Retinal pigment epithelial cell (primary cell): ENCODE data around the gene ZFYVE9.
"Not testable (repeated sequence)": the region's sequence is repeated elsewhere in the genome, so short reads cannot be mapped to it uniquely, and the experiment has no call there.

Experiments
- DNase-seq: peaks from one replicate; pipeline ENCODE4 v3.0.0-alpha.2; 2010; ENCODE audit warnings: low read depth
- H3K4me3 ChIP-seq: 2 replicates; pipeline ENCODE4 v1.5.1; 2011; ENCODE audit warnings: mild to moderate bottlenecking, low read length, control low read depth, moderate library complexity
- CTCF ChIP-seq: conservative IDR thresholded peaks from 2 replicates; pipeline ENCODE4 v1.5.1; 2011; ENCODE audit warnings: low read depth, low read length, control low read depth, inconsistent platforms

ZFYVE9 gene

GRCh38 chr1:52140633-52141512, 1.0 kb upstream of the ZFYVE9 start:
- H3K4me3 ChIP-seq = peak overlapping the region; percentile 64
- TF ChIP-seq CTCF = no peak

GRCh38 chr1:52142220-52143183, 613 bp downstream of the ZFYVE9 start:
- peak overlapping the region; percentile 85 for H3K4me3 ChIP-seq
- DNase-seq = no peak
- TF ChIP-seq CTCF = no peak

More at GRCh38 chr1:52140633-52141512, 1.0 kb upstream of the ZFYVE9 start:
- DNase-seq = no peak

- no peak overlapping the region for H3K4me3 ChIP-seq
- no peak for DNase-seq
- TF ChIP-seq CTCF = no peak
These were observed 3.2 kb downstream of the ZFYVE9 start for GRCh38 chr1:52145137-52145536.

GRCh38 chr1:52150445-52150844, 8.6 kb downstream of the ZFYVE9 start:
- H3K4me3 ChIP-seq, DNase-seq: not testable (repeated sequence)

- no peak for TF ChIP-seq CTCF
- DNase-seq = no peak
These were observed 9.1 kb downstream of the ZFYVE9 start for GRCh38 chr1:52150946-52151345.

GRCh38 chr1:52152572-52152971, 10.7 kb downstream of the ZFYVE9 start:
- no peak for DNase-seq
- no peak overlapping the region for H3K4me3 ChIP-seq
- TF ChIP-seq CTCF = no peak

More at GRCh38 chr1:52150946-52151345, 9.1 kb downstream of the ZFYVE9 start:
- H3K4me3 ChIP-seq = no peak overlapping the region

GRCh38 chr1:52153010-52153409, 11.1 kb downstream of the ZFYVE9 start:
- no peak for DNase-seq
- no peak overlapping the region for H3K4me3 ChIP-seq
- no peak for TF ChIP-seq CTCF
